GM12878 (cell line): ENCODE measurements around the gene HYI. TPM values are rescaled to one million over a fixed set of nuclear protein-coding genes. Genes with fewer than 3 reads are reported as not detected.

Experiments used
- ATAC-seq: fragments of 200-7000 bp; cut with Tn5 transposase; 3 replicates; pipeline ENCODE4 v1.9.1; 2020; ENCODE audit warnings: mild to moderate bottlenecking, moderate library complexity
- BruUV-seq: library from RNA; stranded (reverse); fragments of 400-500 nt; replicated peaks from 2 replicates; lab custom pipeline; 2021; lab: Mats Ljungman, UMichigan
- CTCF ChIA-PET: fragments of 300-600 bp; sonication (Branson Sonifier 250); formaldehyde crosslinking; extraction: SDS; loops from one replicate; lab custom pipeline; 2021; ENCODE audit warnings: inconsistent platforms; lab: Yijun Ruan, JAX
- POLR2A ChIA-PET: fragments of 350-600 bp; formaldehyde crosslinking; extraction: SDS; loops from one replicate; lab custom pipeline; 2021; ENCODE audit warnings: inconsistent platforms; lab: Charles Lee
- RAD21 ChIA-PET: fragments of 300-600 bp; sonication (Branson Sonifier 250); formaldehyde crosslinking; loops from one replicate; lab custom pipeline; 2023; ENCODE audit warnings: antibody characterized with exemption; ENCODE audit not compliant: unreplicated experiment; lab: Charles Lee
- SMC1A ChIA-PET: fragments of 300-600 bp; sonication (Branson Sonifier 250); formaldehyde crosslinking; loops from one replicate; lab custom pipeline; 2023; ENCODE audit not compliant: unreplicated experiment, uncharacterized antibody; lab: Charles Lee
- DNase-seq: peaks from one replicate; pipeline ENCODE4 v3.0.0-alpha.2; 2011; ENCODE audit warnings: low read depth, low spot score
- FAIRE-seq: peaks from 3 replicates; lab custom pipeline; 2011; peaks lifted over from hg19 to GRCh38; lab: Jason Lieb, UNC
- H2AFZ ChIP-seq: 2 replicates; pipeline ENCODE4 v1.6.0; 2011; ENCODE audit warnings: low read depth, low read length, control low read depth; ENCODE audit not compliant: control insufficient read depth
- H3K27ac ChIP-seq: 2 replicates; pipeline ENCODE4 v1.5.1; 2011; ENCODE audit warnings: control low read depth; ENCODE audit not compliant: control insufficient read depth, insufficient read depth
- H3K27me3 ChIP-seq, 2 experiments: replicated peaks in 1 of 2; 2 replicates each; pipeline versions ENCODE4 v1.6.0 to v1.6.1; 2011; ENCODE audit warnings: low read length in 1 of 2; ENCODE audit not compliant: control insufficient read depth in 2 of 2, insufficient read depth in 2 of 2
- H3K36me3 ChIP-seq, 2 experiments: 2 replicates each; pipeline ENCODE4 v1.5.1; 2011; ENCODE audit warnings: low read length in 1 of 2; ENCODE audit not compliant: control insufficient read depth in 2 of 2, insufficient read depth in 2 of 2
- H3K4me1 ChIP-seq: 2 replicates; pipeline ENCODE4 v1.6.1; 2011; ENCODE audit warnings: mild to moderate bottlenecking, low read length, moderate library complexity, mixed read lengths; ENCODE audit not compliant: control insufficient read depth, insufficient read depth
- H3K4me2 ChIP-seq: 2 replicates; pipeline ENCODE4 v1.6.0; 2011; ENCODE audit warnings: control low read depth; ENCODE audit not compliant: control insufficient read depth, insufficient read depth
- H3K4me3 ChIP-seq: fragments of 200-600 bp; sonication (generic); 2 replicates; pipeline ENCODE4 v1.5.1; 2016
- H3K79me2 ChIP-seq: 2 replicates; pipeline ENCODE4 v1.6.0; 2011; ENCODE audit warnings: low read length; ENCODE audit not compliant: control insufficient read depth, insufficient read depth
- H3K9ac ChIP-seq: 2 replicates; pipeline ENCODE4 v1.8.0; 2011; ENCODE audit warnings: low read length, control low read depth, mixed read lengths; ENCODE audit not compliant: control insufficient read depth, insufficient read depth
- H3K9me3 ChIP-seq: replicated peaks from 3 replicates; pipeline ENCODE4 v1.5.1; 2011; ENCODE audit warnings: mild to moderate bottlenecking, low read length; ENCODE audit not compliant: control insufficient read depth, insufficient read depth
- H4K20me1 ChIP-seq: 2 replicates; pipeline ENCODE4 v1.6.0; 2011; ENCODE audit not compliant: control insufficient read depth, insufficient read depth
- ASH2L ChIP-seq: fragments of 300-600, 200-600 bp; sonication (generic); IDR thresholded peaks from 2 replicates; pipeline ENCODE4 v1.6.1; 2017; ENCODE audit warnings: low read depth, mild to moderate bottlenecking, borderline replicate concordance
- BACH1 ChIP-seq: fragments of 450-650 bp; IDR thresholded peaks from 2 replicates; pipeline ENCODE4 v1.6.1; 2017; ENCODE audit warnings: mild to moderate bottlenecking, borderline replicate concordance
- CBX5 ChIP-seq: sonication (generic); IDR thresholded peaks from 2 replicates; pipeline ENCODE4 v1.6.1; 2016; ENCODE audit warnings: low read depth, moderate library complexity, mild to moderate bottlenecking, inconsistent platforms
- CTCF ChIP-seq, 3 experiments: IDR thresholded peaks in 2 of 3; conservative IDR thresholded peaks in 1 of 3; 2 replicates each; pipeline ENCODE4 v1.5.1; 2011; ENCODE audit warnings: low read depth in 3 of 3, low read length in 3 of 3, mild to moderate bottlenecking in 3 of 3, control low read depth in 2 of 3, moderate library complexity in 2 of 3, inconsistent platforms in 1 of 3, mixed read lengths in 1 of 3; ENCODE audit not compliant: control insufficient read depth in 2 of 3, insufficient read depth in 1 of 3; ENCODE audit errors: extremely low read depth in 1 of 3
- EED ChIP-seq: sonication (generic); IDR thresholded peaks from 2 replicates; pipeline ENCODE4 v1.6.1; 2016; ENCODE audit warnings: antibody characterized with exemption, low read depth
- IKZF1 ChIP-seq: fragments of 450-650 bp; conservative IDR thresholded peaks from 2 replicates; pipeline ENCODE4 v1.6.1; 2017; ENCODE audit warnings: antibody characterized with exemption, mild to moderate bottlenecking
- JUND ChIP-seq: IDR thresholded peaks from 2 replicates; pipeline ENCODE4 v1.6.1; 2012; ENCODE audit warnings: low read depth, mild to moderate bottlenecking, low read length, improper control_type of control experiment, moderate library complexity
- SMC3 ChIP-seq: IDR thresholded peaks from 2 replicates; pipeline ENCODE4 v1.6.1; 2011; ENCODE audit warnings: low read length, improper control_type of control experiment, borderline replicate concordance
- YBX1 ChIP-seq: fragments of 450-650 bp; IDR thresholded peaks from 2 replicates; pipeline ENCODE4 v1.6.1; 2016; ENCODE audit warnings: antibody characterized with exemption
- ZNF274 ChIP-seq: IDR thresholded peaks from one replicate; pipeline ENCODE4 v1.8.0; 2011; ENCODE audit not compliant: insufficient read length, insufficient read depth
- ZNF622 ChIP-seq: fragments of 450-650 bp; IDR thresholded peaks from 2 replicates; pipeline ENCODE4 v1.6.1; 2017; ENCODE audit warnings: mild to moderate bottlenecking, inconsistent platforms
- WGBS: methylation state at CpG from one replicate; pipeline ENCODE4 v1.1.6; 2016; ENCODE audit warnings: low lambda C conversion rate; ENCODE audit not compliant: insufficient replicate concordance, insufficient coverage; ENCODE audit errors: missing lambda C conversion rate; 5-methylcytosine and 5-hydroxymethylcytosine counted together
- in situ Hi-C: fragments of 300-500 bp; cut with MboI; formaldehyde crosslinking; loops from 9 replicates; pipeline ENCODE4 v1.14.3; 2018; ENCODE audit warnings: mixed read lengths
- intact Hi-C: fragments of 100-400 bp; cut with micrococcal nuclease; formaldehyde crosslinking; loops from one replicate; pipeline ENCODE4 v1.14.2; 2022; ENCODE audit not compliant: unreplicated experiment
- polyA plus RNA-seq, 11 experiments: library from polyadenylated mRNA; depleted of rRNA in 4 of 11; unstranded in 6 of 11; stranded (reverse) in 5 of 11; fragments of >200 nt; fragmentation: Nextera tagmentation in 4 of 11; fragmentation: Illumina TruSeq in 1 of 11; extraction: Ambion mirVana in 4 of 11; extraction: Trizol in 1 of 11; gene quantifications; 1 replicate in 1 of 11; 2 replicates in 10 of 11; pipeline versions ENCODE4 v1.2.1 to v1.2.3, GENCODE V29; 2011 to 2016; ENCODE audit warnings: inconsistent platforms in 2 of 11, missing spikeins in 2 of 11, low read depth in 1 of 11
- total RNA-seq, 4 experiments: library from RNA; depleted of rRNA in 3 of 4; stranded (reverse); fragments of >200 nt in 3 of 4; fragmentation: Illumina TruSeq in 1 of 4; extraction: Trizol in 1 of 4; gene quantifications; 2 replicates each; pipeline versions ENCODE4 v1.2.1 to v1.2.3, GENCODE V29; 2013 to 2021
- TF ChIP-seq, protein P1 (sequence below): fragments of 450-650 bp; IDR thresholded peaks from 2 replicates; pipeline ENCODE4 v1.6.1; 2016; ENCODE audit warnings: mild to moderate bottlenecking

The HYI gene
- total and polyA plus RNA-seq, 10 of the 15 experiments (the other 5 are each of a cell fraction or from before 2014, with no cell fraction given): 0.27 to 5.5 (median 2.0) TPM

DNA sequence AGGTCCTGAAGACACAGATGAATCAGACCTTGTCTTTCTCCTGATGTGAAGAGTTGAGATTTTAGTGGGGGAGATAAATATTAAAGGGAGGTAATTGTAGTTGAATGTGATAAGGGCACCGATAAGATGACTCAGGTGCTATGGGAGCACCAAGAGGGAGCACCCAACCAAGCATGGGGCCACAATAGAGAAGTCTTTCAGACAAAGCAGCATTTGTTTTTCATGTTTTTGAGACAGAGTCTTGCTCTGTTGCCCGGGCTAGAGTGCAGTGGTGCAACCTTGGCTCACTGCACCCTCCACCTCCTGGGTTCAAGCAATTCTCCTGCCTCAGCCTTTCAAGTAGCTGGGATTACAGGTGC lies 47.9 kb downstream of the HYI start:
- ChIA-PET SMC1A (no interaction called here), CTCF (no interaction called here), RAD21 (no interaction called here), POLR2A (no interaction called here)
- H3K9ac ChIP-seq: no peak overlapping the region
- no peak overlapping the region for H3K4me2 ChIP-seq
- intact Hi-C loops: no loop called here
- H3K79me2 ChIP-seq: no peaks in the 10 kb centered on the region
- no peak for ATAC-seq
- H4K20me1 ChIP-seq: no peaks in the 10 kb centered on the region
- DNase-seq: no peak
- H2AFZ ChIP-seq: no peak overlapping the region
- in situ Hi-C loops: no loop called here
- no peak for FAIRE-seq
- BruUV-seq: no TSS peak
- no peaks in the 10 kb centered on the region for H3K27me3 ChIP-seq
- no peaks in the 10 kb centered on the region for H3K4me1 ChIP-seq
- WGBS: 93% methylated on average over 2 of the region's 2 CpGs
- no peak overlapping the region for H3K4me3 ChIP-seq
- H3K36me3 ChIP-seq: peaks cover 4 to 20% of the 10 kb centered on the region in 2 experiments
- TF ChIP-seq, protein P1, sequence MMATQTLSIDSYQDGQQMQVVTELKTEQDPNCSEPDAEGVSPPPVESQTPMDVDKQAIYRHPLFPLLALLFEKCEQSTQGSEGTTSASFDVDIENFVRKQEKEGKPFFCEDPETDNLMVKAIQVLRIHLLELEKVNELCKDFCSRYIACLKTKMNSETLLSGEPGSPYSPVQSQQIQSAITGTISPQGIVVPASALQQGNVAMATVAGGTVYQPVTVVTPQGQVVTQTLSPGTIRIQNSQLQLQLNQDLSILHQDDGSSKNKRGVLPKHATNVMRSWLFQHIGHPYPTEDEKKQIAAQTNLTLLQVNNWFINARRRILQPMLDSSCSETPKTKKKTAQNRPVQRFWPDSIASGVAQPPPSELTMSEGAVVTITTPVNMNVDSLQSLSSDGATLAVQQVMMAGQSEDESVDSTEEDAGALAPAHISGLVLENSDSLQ: no peak
- TF ChIP-seq YBX1 (no peak), IKZF1 (no peak)
- H3K27ac ChIP-seq: no peak overlapping the region
- H3K9me3 ChIP-seq: no peaks in the 10 kb centered on the region

DNA sequence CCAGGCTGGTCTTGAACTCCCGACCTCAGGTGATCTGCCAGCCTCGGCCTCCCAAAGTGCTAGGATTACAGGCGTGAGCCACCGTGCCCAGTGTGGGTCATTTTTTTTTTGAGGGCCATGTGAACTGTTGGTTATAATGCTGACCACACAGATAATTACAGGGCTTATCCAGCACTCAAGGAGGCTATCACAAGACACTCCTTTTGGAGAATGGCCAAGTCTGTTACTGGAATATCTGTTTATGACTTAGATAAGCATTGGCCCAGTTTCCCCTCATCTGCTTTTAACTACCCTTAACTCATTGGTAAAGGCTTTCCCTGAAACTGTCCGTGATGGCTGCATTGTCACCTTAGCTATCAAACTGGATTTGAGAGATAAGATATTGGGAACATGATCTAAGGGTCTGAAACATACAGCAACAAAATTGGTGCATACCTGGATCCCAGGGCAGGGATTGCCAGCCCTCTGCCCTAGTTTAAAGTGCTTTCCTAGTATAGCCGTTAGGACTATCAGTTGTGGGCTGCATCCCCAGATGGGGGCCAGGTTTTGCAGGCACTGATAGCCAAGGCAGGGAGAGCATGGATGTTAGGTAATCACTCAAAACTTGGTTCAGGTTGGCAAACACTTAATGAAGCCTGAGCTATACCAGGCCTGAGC lies 48.4 kb downstream of the HYI start:
- no peaks in the 10 kb centered on the region for H4K20me1 ChIP-seq
- no peak overlapping the region for H3K27ac ChIP-seq
- no peak overlapping the region for H3K4me3 ChIP-seq
- DNase-seq: no peak
- H3K79me2 ChIP-seq: no peaks in the 10 kb centered on the region
- no peaks in the 10 kb centered on the region for H3K27me3 ChIP-seq
- no peak overlapping the region for H3K4me2 ChIP-seq
- no peak for ATAC-seq
- BruUV-seq: no TSS peak
- H3K36me3 ChIP-seq: peaks cover 4 to 20% of the 10 kb centered on the region in 2 experiments
- ChIA-PET SMC1A (no interaction called here), POLR2A (no interaction called here), RAD21 (no interaction called here), CTCF (no interaction called here)
- intact Hi-C loops (no loop called here), in situ Hi-C loops (no loop called here)
- no peak overlapping the region for H2AFZ ChIP-seq
- WGBS: over 99% methylated on average over 6 of the region's 6 CpGs
- no peaks in the 10 kb centered on the region for H3K9me3 ChIP-seq
- no peak for FAIRE-seq
- H3K4me1 ChIP-seq: no peaks in the 10 kb centered on the region
- H3K9ac ChIP-seq: no peak overlapping the region
- TF ChIP-seq JUND (no peak), CTCF (IDR thresholded peaks at IDR 0.05 in 2 of 3, conservative IDR thresholded peaks at IDR 0.05 in 1 of 3; ENCODE audit: control insufficient read depth in 2 of 3, extremely low read depth in 1 of 3, insufficient read depth in 1 of 3, low read depth in 3 of 3, low read length in 3 of 3) (no peak), CBX5 (no peak), ZNF274 (no peak), ASH2L (no peak), ZNF622 (no peak), SMC3 (no peak), BACH1 (no peak), EED (no peak)
